Measurements from ENCODE around the gene TTLL10.

The TTLL10 gene

DNA sequence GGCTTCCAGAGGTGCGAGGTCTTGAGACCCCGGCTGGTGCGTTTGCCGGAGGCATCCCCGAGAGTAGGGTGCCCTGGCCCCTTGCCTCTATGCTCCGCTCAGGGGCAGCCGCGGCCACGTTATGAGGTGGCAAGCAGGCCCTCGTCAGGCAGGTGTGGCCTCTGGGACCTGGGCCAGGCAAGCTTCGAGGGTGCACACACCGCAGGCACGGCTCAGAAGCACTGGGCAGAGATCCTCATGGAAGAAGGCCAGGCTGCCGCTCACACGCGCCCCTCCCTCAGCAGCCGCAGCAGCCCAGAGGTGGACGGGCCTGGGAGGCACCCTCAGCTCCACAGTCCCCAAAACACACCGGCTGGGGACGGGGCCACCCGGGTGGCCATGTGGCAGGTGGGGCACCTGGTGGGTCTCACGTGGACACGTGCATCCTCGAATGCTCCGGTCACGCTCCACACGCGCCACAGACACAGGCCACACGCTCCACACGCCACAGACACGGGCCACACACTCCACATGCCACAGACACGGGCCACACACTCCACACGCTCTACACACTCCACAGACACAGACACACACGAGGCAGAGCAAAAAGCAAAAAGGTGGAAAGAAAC is 51.7 kb downstream of the TTLL10 start:
- DNase-seq = no peak

DNA sequence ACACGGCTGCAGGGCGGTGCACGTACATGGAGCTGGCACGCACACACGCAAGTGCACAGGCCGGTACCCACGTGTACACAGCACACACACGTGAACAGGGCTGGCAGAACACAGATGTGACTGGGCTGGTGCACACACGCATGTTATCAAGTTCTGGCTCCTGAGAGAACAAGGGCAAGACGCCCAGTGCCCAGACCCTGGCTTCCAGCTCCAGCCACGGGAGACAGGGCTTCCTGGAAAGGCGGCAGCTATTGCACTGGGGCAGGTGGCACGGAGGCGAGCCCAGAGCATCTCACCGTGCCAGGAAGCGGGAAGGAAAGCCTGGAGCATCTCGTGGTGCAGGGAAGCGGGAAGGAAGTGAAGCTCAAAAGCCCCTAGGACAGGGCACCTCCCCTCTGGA is 52.2 kb downstream of the TTLL10 start:
- DNase-seq = no peak

DNA sequence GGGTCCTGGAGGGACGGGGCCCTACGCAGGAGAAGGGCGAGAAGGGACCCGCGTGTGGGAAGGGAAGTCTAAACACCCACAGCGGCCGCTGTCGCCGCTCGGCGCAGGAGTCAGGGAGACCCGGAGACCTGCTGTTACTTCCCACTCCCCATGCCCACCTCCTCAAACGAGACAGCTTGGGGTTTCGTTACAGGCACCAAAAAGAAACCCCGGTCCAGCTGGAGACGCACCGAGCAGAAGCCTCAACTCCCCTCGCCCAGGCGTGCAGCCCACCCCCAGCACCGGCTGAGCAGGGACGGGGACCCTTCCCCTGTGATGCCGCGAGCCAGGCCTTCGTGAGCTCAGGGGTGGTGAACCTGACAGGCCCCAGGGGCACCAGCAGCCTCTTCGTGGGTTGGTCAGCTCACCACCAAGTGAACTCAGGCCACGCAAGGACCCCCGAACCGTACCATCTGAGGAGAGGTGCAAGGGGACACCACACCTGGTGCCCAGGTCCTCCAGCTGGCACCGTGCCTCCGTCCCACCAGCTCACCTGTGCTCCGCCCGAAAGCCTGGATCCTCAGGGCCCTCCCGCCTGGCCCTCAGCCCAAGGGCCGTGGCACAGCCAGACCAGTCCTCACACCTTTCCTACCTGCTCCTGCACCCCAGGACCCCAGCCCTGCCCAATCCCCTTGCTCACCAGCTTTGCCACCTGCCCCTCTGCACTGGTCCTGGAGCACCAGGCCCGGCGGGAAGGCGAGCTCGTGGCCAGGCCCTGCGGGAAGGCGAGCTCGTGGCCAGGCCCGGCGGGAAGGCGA is 53.1 kb downstream of the TTLL10 start:
- no peak for DNase-seq

DNA sequence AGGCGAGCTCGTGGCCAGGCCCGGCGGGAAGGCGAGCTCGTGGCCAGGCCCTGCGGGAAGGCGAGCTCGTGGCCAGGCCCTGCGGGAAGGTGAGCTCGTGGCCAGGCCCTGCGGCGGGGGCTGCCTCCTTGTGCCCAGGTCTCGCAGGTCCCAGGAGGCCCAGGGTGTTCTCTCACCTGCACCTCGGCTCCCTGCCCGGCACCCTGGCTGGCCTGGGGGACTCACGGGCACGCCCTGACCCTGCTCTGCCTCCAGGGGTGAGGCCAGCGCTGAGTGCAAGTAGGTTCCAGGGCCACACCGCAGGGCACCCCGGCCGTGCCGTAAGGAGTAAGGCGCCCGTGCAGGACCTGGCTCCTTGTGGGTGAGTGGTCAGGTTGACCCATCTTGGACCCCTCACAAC is 53.7 kb downstream of the TTLL10 start:
- DNase-seq = no peak

DNA sequence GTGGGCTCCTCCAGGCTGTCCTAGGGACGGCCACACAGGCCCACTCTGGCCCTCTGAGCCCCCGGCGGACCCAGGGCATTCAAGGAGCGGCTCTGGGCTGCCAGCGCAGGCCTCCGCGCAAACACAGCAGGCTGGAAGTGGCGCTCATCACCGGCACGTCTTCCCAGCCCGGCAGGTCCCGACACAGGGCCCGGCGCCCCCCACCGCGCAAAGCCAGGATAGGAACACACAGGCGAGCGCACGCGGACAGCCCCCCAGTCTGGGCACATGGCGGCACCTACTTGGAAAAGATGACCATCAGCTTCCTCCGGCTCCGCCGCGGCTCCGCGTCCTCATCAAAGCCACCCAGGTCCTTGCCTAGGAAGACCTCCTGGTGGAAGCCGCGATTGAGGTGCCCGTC is 54.5 kb downstream of the TTLL10 start:
- no peak for DNase-seq

DNA sequence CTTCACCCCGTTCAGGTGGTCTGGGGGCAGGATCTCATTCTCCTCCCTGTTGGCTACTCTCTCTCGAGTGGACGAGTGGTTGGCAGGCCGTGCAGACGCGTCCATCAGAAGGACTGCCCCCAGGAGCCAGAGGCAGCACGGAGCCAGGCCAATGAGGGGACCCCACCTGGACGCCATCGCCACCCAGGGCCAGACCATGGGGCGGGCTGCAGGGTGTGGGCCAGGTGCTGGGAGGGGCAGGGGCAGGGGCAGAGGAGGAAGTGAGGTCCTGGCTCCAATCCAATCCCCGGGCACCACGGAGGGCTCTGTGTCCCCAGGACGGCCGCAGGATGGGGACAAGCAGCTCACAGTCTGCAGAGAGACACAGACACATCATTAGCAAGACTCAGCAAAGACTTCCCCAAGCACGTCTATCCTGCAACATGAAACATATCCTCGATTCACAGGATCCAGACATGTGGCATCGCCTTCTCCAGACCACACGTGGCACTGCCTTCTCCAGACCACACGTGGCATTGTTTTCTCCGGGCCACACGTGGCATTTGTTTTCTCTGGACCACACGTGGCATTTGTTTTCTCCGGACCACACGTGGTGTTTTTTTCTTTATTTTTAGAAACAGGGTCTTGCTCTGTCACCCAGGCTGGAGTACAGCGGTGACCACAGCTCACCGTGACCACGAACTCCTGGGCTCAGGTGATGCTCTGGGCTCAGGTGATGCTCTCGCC is 55.1 kb downstream of the TTLL10 start:
- no peak for DNase-seq

DNA sequence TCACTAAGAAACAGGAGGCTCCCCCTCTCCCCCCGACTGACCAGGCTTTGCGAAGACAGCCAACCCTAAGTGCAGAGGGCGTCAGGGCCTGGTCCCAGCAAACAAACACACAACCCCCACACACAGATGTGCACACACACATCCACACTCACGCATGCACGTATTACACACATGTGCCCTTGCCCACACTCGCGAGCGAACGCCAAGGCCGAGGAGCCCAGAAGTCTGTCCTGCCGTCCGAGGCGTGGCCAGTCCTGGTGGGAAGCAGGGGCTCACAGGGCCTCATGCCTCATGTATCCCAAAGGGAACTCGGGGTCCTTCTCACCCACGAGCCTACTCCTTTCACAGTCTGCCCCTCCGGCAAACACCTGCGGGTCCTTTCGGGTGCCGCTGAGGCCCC is 56.1 kb downstream of the TTLL10 start:
- no peak for DNase-seq

DNA sequence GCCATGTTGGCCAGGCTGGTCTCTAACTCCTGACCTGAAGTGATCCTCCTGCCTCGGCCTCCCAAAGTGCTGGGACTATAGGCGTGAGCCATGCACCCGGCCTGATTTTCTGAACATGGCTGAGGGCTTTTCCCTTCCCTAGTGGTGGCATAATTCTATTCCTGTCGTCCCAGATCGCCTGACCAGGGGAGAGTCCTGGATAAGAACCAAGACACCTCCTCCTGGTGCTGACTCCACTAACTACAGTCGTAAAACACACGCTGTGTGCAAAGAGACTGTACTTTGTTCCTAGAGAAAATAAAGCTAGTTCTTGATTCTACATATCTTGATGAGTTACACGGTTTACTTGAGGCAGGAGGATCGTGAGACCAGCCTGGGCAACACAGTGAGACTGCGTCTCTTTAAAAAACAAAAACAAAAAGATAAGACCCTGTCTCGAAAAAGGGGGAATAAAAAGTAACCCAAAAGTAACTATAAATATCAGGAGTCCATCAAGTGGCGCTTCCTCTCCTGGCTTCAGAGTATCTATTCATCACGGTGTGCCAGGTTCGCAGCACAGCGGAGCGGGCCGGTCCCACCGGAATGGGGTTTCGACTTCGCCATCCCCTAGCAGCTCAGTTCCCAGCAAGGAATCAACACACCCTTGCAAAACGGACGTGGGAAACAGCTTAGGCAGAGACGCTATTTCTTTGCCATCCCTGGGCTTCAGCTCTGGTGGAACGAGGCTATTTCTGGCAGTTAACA is 57.1 kb downstream of the TTLL10 start:
- DNase-seq = peak; percentile 61

DNA sequence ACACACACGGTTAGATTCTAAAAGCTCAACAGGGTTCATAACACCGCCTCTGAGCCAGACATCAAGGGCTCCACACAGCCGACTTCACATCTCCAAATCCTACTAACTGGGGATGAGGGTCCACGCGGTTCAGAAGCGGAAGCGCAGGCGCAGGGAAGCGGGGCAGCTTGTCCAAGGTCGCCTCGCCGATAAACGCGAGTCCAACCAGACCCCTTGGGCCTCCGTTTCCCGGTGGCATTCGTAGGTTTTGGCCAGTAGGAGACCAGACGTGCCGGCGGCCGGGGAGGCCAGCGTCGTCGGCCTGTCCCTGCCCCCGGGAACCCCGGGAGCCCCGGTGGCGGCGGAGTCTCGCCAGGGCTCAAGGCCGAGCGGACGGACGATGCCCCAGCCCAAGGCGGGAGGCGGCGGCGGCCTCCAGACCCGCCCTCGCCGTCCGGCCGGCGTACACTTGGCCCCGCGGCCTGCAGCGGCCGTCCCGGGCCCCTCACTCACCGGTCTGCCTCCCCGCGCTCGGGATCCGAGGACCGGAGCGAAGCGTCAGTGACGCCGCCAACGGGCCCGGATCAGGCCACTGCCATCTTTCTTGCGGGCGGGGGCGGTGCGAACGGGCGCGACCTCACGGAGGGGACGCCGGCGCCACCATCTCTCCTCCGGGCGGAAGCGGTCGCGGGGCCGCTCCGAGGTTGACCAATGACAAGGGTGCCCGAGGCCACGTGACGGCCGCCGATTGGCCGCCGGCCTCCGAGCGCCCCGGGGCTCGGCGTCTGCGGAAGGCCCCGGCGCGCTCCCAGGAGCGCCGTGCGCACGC is 57.9 kb downstream of the TTLL10 start, which contains the start of gene SDF4:
Gene SDF4 (minus strand): TSS at position 602 of the 808 bp plus-strand sequence. CDS start 3,229 bp downstream, outside the sequence.
- peak; percentile 98 for DNase-seq

DNA sequence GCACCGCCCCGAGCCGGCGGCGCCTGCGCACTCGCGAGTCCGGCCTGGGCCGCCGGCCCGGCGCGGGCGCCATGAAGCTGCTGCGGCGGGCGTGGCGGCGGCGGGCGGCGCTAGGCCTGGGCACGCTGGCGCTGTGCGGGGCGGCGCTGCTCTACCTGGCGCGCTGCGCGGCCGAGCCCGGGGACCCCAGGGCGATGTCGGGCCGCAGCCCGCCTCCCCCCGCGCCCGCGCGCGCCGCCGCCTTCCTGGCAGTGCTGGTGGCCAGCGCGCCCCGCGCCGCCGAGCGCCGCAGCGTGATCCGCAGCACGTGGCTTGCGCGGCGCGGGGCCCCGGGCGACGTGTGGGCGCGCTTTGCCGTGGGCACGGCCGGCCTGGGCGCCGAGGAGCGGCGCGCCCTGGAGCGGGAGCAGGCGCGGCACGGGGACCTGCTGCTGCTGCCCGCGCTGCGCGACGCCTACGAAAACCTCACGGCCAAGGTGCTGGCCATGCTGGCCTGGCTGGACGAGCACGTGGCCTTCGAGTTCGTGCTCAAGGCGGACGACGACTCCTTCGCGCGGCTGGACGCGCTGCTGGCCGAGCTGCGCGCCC is 58.6 kb downstream of the TTLL10 start, which contains the start of gene B3GALT6:
Gene B3GALT6 (plus strand): TSS at position 30 of the 588 bp plus-strand sequence. CDS start 42 bp downstream, at position 72.
- no peak for DNase-seq

DNA sequence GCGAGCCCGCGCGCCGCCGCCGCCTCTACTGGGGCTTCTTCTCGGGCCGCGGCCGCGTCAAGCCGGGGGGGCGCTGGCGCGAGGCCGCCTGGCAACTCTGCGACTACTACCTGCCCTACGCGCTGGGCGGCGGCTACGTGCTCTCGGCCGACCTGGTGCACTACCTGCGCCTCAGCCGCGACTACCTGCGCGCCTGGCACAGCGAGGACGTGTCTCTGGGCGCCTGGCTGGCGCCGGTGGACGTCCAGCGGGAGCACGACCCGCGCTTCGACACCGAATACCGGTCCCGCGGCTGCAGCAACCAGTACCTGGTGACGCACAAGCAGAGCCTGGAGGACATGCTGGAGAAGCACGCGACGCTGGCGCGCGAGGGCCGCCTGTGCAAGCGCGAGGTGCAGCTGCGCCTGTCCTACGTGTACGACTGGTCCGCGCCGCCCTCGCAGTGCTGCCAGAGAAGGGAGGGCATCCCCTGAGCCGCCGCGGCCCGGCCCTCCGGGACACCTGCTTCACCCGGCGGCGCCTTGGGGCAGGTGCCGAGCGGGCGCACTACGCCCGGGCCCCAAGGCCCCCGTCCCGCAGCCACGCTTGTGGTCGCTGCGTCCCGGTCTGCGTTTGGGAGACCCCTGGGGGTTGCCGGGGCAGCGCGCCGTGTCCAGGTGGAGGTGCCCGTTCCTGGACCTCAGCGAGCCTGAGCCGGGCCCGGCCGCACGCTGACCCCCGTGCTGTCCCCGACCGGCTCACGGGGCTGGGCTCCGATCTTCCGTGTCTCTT is 59.3 kb downstream of the TTLL10 start:
- no peak for DNase-seq

DNA sequence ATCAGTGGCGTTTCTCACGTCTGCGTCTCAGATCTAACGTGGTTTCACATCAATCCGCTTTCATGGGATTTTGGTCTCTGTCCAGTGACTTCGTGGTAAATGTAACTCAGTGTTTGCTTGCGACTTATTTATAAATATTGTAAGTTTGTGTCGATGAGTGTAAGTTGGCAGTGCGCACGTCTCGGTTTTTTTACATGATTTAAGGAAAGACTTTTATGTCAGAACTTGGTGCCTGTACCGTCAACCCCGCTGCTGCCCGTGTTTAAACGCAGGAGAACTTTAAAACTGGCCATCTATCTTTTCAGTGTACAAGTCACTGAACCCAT is 59.9 kb downstream of the TTLL10 start:
- no peak for DNase-seq

DNA sequence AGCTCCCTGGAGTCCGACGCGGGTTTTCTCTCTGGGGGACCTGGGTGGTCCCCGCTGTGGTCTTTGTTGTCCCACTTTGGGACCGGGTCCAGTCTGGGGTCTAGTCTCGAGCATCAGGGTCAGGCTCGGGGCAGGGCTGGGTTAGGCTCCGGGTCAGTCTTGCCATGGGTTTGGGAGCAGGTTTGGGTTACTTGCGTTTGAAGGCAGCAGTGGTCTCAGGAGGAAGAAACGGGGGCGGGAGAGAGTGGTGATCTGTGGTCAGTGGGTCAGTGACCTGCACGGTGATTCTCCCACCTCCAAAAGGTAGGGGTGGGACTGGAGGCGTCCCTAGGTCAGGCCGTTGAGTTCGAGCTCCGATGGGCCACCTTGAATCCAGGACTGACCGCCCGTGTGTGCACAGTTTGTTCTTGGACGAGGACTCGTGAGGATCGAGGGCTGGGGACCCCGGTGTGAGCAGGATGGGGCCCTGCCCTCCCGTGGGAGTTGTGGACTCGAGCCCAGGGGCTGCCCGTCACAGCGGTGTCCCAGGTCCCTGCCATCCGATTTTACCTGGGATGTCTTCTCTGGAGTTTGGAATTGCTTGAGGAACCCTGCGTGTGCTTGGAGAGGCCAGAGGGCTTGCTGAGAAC is 60.6 kb downstream of the TTLL10 start:
- no peak for DNase-seq

DNA sequence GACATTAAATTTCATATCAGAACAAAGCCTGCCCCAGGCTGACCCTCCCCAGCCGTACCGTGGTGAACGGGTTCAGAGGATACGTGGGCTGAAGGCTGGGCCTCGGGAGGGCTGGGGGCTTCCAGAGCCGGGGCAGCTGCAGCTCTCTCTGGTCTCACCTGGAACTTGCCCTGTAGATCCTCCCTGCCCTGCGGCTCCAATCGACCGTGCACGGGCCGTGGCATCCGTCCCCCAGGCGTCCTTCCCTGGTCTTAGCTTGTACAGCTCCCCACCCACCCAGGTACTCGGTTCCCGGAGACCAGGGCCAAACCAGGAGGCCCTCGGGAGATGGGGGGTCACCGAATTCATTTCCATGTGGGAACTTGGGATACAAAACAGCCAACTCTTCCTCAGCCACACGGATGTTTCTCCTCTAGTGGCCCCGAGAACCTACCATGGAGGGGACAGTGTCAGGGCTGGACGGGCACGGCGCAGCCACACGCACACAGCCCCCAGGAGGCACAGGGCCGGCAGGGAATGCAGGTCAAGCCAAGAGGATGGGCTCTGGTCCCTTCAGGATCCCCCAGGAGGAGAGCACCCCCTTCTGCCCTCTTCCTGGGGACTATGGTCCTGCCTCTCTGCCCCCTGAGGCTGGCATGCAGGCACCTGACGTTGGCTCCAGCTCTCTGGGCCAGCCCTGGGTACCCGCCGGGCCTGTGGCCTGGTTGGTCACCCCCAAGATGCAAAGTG is 61.5 kb downstream of the TTLL10 start:
- no peak for DNase-seq

DNA sequence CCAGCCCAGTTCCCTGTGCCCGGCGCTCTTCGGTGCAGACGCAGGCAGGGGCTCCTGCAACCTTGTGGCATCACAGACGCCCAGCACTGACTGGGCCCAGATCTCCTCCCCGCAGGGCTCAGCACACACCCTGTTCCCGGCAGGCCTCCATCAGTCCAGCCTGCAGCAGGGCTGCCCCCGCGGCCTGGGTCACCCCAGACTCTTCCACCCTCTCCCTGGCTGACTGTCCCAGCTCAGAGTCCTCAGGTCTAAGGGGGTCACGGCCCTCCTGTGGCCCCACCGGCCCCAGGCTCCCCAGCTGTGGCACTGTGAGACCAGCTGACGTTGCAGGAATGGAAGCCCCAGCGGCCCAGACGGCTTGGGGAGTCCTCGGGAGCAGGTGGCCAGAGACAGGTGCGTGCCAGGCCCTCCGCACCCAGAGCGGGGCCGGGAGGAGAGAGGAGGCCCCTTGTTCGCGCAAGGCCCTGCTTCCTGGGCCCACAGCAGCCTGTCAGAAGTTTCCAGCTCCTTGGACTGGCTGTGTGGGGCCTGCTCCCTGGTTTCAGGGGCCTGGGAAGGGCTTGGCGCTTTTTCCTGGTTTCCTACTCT is 62.6 kb downstream of the TTLL10 start:
- DNase-seq = no peak

DNA sequence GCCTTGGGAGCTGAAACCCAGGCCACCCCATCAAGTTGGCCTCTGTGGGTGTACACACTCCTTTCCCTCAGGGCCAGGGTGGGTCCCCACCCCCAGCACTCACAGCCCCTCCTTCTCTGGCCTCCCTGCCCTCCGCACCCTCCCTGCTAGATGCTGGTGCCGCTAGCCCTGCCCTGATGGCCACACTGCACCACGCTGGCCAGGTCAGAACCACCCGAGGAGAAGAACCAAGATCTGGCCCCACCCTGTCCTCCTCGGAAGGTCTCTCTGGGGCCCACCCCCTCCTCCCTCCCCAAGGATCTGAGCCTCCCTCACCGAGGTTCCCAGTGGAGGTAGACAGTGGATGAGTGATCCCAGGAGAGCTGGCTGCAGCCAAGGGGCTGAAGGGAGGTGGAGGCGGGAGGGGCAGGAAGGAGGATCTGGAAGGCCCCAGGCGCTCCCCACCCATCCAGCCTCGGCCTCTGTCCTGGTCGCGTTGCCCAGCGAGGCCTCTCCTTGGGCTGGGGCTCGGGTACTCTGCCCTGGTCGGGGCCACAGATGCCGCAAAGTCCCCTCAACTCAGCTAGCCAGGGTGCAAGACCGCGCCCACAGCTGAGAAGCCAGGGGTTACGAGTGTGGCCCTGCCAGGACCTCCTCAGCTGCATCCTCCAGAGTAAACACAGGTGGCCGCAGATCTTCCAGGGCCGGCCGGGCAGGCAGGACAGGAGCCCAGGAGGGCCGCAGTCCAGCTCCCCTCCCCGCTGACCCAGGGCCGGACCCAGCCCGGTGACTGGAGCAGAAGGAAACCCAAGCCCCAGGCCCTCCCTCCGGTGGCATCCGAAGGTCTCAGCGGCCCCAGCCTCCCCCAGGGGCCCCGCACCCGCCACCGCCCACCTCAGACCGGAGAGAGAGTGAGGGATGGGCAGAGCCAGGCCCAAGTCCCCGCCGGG is 63.5 kb downstream of the TTLL10 start:
- no peak for DNase-seq

DNA sequence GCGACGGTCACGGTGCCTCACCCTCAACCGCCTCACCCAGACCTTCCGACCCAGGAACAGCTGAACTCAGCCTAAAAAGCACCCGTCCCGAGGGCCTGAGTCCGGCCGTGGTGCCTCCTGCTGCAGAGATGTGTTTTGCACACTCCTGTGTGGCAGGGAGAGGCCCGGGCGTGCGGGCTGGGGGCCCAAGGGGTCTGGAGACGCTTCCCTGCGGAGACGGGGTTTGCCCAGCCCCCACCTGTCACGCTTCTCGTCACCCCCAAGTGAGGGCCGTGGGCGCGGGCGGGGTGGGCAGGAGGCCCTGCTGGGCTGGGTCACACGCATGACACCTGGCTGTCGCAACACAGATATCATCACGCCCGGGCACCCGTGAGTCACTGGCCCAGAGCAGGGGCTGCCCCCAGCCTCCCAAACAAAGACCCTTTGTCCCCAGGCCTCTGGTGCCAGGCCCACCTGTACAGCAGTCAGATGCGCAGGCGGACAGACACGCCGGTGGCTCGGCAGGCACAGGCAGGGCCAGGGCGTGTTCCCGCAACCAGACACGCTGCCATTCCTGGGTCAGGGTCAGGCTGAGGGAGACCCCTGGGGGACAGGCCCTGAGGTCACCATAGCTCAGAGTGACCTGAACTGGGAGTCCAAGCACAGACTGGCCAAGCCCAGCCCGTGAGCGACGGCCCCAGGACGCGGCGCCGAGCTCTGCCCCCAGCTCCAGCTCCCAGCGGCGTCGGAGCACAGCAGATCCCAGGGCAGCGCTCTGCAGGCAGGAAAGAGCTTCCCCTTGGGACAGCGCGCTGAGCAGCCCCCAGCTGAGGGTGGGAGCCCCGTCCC is 64.4 kb downstream of the TTLL10 start:
- DNase-seq = no peak

Data from fibroblast of skin of scalp (primary cell).